HFF-Myc (cell line): Measurements from ENCODE around the gene C1QTNF5.

Source experiments
- DNase-seq: peaks from one replicate; pipeline ENCODE4 v3.0.0-alpha.2; 2011; ENCODE audit warnings: low read depth; ENCODE audit errors: extremely low read depth
- H3K4me3 ChIP-seq: replicated peaks from 2 replicates; pipeline ENCODE4 v1.5.1; 2011; ENCODE audit warnings: low read depth, mild to moderate bottlenecking, control low read depth, low read length
- TF ChIP-seq, protein P1 (sequence below): IDR thresholded peaks from 2 replicates; pipeline ENCODE4 v1.5.1; 2012; ENCODE audit warnings: mild to moderate bottlenecking, low read depth, low read length, control low read depth; ENCODE audit errors: missing control alignments

C1QTNF5 gene

DNA sequence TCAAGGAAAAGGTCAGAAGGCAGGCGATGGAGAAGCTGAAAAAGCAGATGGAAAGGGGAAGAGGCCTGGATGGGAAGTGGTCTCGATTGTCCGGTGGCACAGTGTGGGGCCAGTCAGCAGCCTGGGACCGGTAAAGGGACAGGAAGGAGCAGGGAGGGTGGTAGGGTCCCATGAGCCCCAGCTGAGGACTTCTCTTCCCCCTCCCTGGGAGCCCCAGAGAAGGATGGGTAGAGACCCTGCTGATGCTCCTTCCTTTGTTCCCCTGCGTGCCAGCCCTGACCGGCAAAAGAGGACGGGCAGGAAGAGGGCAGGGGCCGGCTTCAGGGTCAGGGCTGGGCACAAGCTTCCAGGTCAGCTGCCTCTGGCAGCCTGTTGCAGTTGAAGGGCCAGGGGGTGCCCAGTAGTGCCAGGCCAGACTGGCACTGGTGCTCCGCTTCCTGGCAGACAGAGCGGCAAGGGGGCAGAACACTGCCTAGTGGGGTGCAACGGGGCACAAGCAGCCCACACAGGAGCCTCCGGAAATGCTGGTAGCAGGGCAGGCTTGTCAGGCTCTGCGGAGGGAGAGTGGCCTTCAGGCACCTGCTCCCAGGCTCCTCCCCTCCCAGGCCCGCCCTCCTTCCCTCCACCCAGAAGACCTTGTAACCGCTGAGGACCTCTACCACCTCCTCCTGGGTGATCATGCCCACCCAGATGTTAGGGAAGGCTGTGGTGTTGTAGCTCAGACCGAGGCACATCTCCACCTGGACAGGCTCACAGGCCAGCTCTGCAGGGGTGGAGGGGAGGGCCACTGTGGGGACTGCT, 739 bp upstream of the C1QTNF5 start:
- TF ChIP-seq, protein P1, sequence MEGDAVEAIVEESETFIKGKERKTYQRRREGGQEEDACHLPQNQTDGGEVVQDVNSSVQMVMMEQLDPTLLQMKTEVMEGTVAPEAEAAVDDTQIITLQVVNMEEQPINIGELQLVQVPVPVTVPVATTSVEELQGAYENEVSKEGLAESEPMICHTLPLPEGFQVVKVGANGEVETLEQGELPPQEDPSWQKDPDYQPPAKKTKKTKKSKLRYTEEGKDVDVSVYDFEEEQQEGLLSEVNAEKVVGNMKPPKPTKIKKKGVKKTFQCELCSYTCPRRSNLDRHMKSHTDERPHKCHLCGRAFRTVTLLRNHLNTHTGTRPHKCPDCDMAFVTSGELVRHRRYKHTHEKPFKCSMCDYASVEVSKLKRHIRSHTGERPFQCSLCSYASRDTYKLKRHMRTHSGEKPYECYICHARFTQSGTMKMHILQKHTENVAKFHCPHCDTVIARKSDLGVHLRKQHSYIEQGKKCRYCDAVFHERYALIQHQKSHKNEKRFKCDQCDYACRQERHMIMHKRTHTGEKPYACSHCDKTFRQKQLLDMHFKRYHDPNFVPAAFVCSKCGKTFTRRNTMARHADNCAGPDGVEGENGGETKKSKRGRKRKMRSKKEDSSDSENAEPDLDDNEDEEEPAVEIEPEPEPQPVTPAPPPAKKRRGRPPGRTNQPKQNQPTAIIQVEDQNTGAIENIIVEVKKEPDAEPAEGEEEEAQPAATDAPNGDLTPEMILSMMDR = no peak
- no peak overlapping the region for H3K4me3 ChIP-seq
- no peak for DNase-seq

DNA sequence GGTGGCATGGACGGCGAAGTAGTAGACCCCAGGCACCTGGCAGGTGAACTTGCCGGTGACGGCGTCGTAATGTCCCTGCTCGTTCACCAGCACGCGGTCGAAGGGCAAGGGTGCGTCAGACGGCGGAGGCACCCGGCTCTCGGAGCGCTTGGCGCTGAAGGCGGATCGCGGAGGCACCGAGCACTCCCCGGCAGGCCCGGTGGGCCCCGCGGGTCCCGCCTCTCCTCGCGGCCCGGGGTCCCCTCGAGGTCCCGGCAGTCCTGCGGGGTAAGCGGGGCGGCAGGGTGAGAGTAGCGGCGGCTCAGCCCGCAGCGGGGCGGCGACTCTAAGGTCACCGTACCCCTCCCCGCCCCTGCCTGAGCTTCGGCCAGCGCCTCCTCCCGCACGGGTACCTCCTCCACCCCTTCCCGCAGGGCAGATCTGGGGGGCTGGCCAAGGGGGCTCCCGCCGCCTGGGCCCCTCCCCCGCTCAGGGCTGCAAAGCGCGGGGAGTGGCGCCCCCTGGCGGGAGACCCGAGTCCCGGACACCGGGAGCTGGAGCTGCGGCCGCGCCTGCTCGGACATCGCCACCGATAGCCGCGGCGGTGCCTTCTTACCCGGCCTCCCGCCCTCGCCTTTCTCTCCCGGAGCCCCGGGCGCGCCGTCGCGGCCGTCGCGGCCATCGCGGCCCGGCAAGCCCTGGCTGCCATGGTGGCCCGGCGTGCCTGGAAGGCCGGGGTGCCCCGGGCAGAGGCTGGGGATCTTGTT, 921 bp downstream of the C1QTNF5 start:
- no peak for DNase-seq
- TF ChIP-seq, protein P1 = peak; percentile 81
- peak overlapping the region; percentile 39 for H3K4me3 ChIP-seq

DNA sequence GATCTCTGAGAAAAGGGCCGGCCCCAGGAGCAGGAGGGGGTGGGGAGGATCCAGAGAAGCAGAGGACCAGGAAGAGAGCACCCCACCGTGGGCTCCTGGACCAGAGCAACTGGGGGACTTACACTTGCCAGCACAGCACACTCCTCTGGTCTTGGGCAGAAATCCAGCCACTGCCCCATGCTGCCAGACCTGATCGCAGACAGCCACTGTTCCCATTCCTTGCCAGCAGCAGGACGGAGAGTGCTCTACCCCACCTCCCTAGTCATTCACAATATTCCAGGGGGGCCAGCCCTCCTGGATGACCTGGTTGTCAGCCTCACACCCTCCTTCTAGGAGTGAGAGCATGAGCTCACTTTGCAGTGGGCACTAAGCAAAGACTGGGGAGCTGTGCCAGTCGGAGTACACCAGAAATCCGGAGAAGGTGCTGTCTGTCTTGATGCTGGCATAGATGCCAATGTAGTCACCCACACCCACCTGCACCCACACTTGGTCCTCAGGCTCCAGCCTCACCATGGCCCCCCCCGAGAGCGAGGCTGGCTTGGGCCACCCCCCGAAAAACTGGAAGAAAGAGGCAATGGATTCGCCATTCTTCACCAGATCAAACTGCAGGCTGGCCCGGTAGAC, 1.6 kb downstream of the C1QTNF5 start:
- H3K4me3 ChIP-seq = peak overlapping the region; percentile 39; the same call in 1 of the 2 replicates
- no peak for DNase-seq
- TF ChIP-seq, protein P1 = no peak

DNA sequence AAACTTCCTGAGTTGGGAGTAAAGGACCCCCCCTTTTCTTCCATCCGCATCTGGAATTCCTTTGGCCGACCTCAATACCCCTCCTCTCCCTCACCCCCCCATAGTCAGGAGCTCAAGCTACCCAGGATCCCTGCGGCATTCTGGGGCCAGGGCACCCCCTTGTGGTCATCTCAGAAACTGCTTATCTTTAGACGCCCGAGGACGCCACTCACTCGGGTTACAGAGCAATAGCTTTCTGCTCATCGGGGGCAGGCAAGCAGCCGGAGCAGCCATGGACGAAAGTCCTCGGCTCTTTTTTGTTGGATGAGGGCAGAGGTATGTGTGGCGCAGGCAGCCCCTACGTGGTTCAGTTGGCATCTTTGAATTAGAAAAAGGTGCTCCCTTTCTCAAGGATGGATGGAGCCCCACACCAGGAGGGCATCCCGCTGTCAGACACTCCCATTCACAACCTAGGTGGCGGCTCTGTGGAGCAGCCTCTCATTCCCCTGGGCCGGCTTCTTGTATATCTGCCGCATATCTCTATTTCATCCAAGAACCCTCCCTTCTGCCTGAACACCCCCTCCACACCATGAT, 2.3 kb downstream of the C1QTNF5 start:
- TF ChIP-seq, protein P1 = peak; percentile 92
- H3K4me3 ChIP-seq = peak overlapping the region; percentile 38
- peak; percentile 67 for DNase-seq

DNA sequence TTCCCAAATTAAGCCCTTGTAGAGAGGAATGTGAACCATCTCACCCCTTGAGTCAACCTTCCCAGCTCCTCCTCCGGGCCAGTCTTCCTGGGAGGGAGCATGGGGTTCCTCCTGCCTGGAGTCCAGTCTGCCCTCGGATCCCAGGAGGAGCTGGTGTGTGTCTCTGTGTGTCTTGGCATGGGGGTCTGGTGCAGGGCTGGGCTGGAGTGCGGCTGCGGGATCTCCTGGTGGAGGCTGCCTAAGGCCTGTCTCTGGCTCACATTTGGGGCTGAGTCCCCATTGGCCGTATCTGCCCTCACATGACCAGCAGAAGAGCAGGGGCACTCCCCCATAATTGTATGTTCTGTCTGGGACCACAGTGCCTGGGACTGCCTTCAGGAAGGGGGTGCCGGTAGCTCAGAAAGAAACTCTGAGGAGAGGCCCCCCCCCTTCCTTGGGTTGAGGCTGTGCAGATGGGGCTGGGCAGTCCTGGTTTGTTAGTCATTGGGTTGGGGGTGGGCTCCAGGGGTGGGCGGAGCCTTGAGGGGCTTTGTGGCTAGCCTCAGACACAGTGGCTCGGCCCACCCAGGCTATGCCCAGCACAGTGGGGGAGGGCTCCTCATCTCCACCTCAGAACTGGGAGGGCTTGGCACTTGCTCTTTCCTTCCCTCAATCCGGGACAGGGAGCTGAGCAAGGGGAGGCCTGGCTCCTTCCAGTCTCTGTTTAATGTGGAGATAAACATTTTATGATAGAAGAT, 2.9 kb downstream of the C1QTNF5 start:
- peak; percentile 29 for DNase-seq
- TF ChIP-seq, protein P1 = no peak
- peak overlapping the region; percentile 38 for H3K4me3 ChIP-seq
